ENCODE results near the gene SENP8.

SENP8 gene

DNA sequence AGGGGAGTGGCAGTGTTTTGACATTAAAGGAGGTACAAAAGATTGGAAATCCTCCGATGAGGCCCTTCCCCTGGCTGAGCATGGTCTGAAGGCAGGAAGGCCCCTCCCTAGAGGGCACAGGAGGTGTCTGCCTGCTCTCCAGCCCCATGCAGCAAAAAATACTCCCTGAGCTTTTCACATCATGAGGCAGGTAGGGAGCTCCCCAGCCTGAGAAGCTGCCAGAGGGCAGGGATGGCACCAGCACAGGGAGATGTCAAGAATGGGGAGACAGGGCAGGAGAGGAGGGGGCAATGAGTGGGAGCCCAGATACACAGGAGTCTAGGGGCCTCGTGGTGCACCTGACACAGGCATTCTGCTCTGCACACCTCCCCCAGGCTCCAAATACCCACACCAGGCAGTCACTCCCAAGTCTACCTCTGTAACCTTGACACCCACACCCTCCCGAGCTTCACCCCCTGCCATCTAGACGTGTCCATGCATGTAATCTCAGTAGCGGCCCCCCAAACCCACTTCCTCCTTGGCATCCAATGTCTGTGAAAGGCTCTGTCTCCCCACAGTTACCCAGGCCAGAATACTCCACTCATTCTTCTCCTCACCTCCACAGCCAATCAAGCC, 56.5 kb downstream of the SENP8 start:
- no peak for DNase-seq (ENCODE audit: low read depth)
- no peak overlapping the region for H3K4me3 ChIP-seq (ENCODE audit: low read length)
- no peak for TF ChIP-seq CTCF (conservative IDR thresholded peaks at IDR 0.05; ENCODE audit: low read length)

DNA sequence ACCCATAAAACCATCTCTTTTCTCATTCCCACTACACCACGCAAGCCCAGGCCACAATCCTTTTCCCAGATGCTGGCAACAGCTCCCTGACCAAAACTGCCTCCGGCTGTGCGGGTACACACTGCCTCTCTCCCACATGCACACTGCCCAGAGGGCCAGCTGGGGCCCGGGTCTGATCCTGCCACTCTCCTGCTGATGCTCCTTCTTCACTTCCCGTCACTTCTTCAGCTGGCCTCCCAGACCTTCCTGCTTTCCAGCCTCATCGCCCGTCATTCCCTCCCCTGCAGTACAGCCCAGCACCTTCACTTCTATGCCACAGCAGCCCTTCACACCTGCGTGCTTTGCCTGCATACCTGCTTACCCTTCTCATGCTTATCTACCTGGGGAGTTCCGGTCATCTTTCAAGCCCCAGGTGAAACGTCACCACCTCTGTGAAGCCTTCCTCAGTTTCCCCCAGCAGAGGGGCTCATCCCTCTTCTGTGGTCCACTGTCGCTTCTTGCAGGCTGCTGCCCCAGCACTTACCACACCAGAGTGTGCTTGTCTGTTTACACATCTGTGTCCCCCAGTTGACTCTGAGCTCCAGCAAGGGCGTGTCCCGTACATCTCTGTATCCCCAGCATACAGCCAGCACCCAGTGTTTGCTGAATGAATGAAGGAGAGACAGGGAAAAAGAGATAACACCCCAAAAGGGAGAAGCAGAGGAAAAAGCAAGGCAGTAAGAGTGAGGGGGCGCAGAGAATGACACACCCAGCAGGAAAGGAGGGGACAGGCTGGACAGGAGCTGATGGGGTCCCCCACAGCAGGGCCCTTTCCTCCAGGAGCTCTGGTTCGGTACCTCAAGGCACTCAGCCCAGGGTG, 57.2 kb downstream of the SENP8 start:
- no peak overlapping the region for H3K4me3 ChIP-seq (ENCODE audit: low read length)
- DNase-seq (ENCODE audit: low read depth): no peak
- no peak for TF ChIP-seq CTCF (conservative IDR thresholded peaks at IDR 0.05; ENCODE audit: low read length)

DNA sequence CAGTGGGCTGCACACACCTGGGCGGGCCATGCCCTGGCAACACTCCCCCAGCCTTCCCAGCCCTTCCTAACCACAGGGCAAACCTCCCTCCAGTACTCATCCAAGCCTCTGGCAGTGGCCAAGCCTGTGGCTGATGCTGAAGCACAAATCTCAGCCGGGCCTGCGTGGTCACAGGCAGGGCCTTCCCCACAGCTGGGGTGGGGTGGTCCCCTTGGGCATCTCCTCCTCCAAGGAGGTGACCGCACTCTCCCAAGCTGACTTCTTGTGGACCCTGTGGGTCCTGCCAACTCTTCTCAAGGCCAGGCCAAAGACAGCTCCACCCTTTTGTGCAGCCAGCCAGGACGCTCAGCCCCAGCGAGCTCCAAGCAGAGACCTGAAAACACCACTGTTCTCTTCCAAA, 58.0 kb downstream of the SENP8 start:
- no peak for TF ChIP-seq CTCF (conservative IDR thresholded peaks at IDR 0.05; ENCODE audit: low read length)
- no peak for DNase-seq (ENCODE audit: low read depth)
- H3K4me3 ChIP-seq (ENCODE audit: low read length): no peak overlapping the region

DNA sequence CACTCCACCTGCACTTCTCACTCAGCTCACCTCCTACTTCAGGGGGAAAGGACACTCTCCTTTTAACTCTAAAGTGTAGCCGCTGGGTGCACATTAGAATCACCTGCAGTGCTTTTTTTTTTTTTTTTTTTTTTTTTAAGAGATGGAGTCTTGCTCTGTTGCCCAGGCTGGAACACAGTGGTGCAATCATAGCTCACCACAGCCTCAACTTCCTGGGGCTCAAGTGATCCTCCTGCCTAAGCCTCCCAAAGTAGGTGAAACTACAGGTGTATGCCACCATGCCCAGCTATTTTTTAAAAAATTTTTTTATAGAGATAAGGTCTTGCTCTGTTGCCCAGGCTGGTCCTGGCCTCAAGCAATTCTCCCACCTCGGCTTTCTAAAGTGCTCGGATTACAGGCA, 58.5 kb downstream of the SENP8 start:
- no peak for TF ChIP-seq CTCF (conservative IDR thresholded peaks at IDR 0.05; ENCODE audit: low read length)
- DNase-seq (ENCODE audit: low read depth): no peak
- H3K4me3 ChIP-seq (ENCODE audit: low read length): no peak overlapping the region

DNA sequence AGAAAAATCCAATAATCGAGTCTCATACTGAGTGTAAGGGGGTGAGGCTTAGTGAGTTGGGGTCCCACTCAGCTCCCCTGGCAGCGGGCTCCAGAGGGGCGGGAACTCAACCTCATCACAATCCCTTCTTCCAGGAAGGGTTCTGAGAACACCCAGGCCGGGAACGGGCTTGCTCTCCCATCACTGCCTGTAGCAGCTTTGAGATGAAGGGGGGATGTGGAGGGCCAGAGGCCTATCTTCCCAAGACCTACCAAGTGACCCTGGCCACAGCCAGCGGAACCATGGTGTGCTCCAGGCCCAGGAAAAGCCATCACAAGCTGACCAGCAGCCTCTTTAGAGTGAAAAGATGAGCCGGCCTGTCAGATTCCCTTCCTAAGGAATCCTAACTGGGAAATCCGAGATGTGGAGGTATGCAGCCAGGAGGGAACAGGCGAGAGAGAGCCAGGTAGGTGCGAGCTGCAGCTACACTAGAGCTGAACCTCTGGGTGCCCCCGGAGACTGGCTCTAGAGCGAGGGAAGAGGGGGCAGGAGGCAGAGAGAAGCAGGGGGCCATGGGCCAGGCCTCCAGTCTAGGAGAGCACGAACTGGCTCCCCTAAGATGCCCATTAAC, 60.9 kb downstream of the SENP8 start:
- H3K4me3 ChIP-seq (ENCODE audit: low read length): no peak overlapping the region
- DNase-seq (ENCODE audit: low read depth): no peak
- no peak for TF ChIP-seq CTCF (conservative IDR thresholded peaks at IDR 0.05; ENCODE audit: low read length)

GRCh38 chr15:72179950-72180581, 61.9 kb downstream of the SENP8 start:
- no peak for DNase-seq (ENCODE audit: low read depth)
- no peak for TF ChIP-seq CTCF (conservative IDR thresholded peaks at IDR 0.05; ENCODE audit: low read length)
- H3K4me3 ChIP-seq (ENCODE audit: low read length): no peak overlapping the region
